NCI-H1105 (cell line): Measurements from ENCODE around the gene BRAT1.
"Not testable (repeated sequence)": the region's sequence is repeated elsewhere in the genome, so short reads cannot be mapped to it uniquely, and the experiment has no call there.

Experiments
- DNase-seq: peaks from one replicate; lab custom pipeline; 2025; lab: John Stamatoyannopoulos, UW

Gene BRAT1

DNA sequence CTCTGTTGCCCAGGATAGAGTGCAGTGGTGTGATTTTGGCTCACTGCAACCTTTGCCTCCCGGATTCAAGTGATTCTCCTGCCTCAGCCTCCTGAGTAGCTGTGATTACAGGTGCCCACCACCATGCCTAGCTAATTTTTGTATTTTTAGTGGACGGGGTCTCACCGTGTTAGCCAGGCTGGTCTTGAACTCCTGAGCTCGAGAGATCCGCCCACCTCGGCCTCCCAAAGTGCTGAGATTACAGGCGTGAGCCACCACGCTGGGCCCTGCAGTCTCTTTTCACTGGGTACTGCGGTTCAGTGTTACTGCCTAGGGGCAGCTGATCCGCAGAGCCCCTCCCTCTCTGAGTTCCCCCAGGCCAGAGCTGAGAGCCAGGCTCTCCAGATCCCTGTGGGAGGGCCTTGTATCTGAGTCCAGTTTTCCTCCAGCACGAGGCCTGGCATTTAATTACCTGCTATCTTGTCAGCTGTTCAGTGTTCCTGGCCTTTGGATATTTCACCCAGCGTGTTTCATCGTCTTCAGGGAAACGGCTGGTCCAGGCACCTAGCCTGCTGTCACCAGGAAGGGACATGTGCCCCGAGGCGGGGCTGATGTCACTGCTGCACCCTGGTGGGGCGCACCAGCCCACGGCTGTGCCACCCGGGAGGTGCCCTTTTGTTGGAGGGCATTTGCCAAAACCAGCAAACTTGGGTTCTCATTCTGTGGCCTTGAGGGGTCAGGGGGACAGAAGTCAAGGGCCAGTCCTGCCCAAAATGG is 19.3 kb downstream of the BRAT1 start:
- not testable (repeated sequence) for DNase-seq

DNA sequence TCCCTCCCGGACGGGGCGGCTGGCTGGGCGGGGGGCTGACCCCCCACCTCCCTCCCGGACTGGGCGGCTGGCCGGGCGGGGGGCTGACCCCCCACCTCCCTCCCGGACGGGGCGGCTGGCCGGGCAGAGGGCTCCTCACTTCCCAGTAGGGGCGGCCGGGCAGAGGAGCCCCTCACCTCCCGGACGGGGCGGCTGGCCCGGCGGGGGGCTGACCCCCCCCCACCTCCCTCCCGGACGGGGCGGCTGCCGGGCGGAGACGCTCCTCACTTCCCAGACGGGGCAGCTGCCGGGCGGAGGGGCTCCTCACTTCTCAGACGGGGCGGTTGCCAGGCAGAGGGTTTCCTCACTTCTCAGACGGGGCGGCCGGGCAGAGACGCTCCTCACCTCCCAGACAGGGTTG is 21.1 kb downstream of the BRAT1 start:
- DNase-seq: not testable (repeated sequence)

DNA sequence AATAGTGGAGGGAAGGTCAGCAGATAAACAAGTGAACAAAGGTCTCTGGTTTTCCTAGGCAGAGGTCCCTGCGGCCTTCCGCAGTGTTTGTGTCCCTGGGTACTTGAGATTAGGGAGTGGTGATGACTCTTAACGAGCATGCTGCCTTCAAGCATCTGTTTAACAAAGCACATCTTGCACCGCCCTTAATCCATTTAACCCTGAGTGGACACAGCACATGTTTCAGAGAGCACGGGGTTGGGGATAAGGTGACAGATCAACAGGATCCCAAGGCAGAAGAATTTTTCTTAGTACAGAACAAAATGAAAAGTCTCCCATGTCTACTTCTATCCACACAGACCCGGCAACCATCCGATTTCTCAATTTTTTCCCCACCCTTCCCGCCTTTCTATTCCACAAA is 21.8 kb downstream of the BRAT1 start:
- DNase-seq: not testable (repeated sequence)

DNA sequence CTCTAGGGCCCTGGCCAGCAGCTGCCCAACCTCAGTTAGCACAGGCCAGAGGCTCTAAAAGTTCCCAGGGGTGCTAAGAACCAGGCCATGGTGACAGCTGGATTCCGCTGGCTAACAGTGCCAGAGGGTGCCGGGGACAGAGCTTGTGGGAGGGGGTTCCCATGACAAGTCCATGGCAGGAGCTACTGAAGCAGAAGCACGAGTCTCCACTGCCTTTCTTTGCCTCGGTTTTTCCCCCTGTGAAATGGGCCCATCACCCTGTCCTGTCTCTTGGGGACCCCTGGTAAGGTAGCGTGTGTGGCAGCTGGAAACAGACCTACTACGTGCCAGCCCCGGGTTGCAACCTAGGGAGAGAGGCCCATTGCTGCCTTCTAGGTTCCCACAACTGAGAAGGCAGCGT is 22.5 kb downstream of the BRAT1 start:
- DNase-seq: not testable (repeated sequence)

DNA sequence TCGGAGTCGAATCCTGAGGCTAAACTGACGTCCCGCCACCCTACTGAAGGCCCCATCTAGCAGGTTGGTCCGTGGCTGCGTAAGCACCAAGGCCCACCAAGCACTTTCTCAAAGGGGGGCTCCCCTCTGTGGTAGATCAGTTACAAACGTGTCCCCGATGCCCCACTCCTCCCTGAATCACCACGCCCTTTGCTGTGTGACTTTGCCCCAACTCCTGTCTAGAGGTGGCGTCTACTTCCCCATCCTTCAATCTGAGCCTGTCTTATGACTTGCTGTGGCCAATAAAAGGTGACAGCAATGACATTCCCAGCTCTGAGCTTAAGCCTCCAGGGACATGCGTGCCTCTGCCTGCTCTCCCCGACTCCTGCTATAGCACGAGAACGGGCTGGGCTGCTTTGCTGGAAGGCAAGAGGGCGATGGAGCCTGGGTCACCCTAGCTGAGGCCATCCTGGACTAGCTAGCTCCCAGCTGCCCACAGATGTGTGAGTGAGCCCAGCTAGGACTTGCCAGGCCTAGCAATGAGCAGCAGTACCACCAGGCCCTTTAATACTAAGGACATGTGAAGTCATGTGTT is 23.0 kb downstream of the BRAT1 start:
- DNase-seq: not testable (repeated sequence)

DNA sequence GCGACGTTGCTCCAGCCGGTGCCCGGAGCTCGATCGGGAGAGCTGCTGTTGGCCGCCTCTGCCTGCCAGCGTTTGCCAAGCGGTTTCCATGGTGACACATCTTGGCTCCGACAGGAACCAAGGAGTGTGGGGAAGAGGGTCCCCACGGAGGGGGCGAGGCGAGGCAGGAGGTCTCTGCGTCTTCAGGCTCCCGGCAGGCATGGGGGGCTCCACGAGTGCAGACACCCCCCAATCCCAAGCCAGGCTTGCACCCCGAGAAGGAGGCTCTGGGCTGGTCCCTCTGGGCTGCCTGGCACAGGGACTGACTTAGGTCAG is 23.6 kb downstream of the BRAT1 start:
- DNase-seq: not testable (repeated sequence)

DNA sequence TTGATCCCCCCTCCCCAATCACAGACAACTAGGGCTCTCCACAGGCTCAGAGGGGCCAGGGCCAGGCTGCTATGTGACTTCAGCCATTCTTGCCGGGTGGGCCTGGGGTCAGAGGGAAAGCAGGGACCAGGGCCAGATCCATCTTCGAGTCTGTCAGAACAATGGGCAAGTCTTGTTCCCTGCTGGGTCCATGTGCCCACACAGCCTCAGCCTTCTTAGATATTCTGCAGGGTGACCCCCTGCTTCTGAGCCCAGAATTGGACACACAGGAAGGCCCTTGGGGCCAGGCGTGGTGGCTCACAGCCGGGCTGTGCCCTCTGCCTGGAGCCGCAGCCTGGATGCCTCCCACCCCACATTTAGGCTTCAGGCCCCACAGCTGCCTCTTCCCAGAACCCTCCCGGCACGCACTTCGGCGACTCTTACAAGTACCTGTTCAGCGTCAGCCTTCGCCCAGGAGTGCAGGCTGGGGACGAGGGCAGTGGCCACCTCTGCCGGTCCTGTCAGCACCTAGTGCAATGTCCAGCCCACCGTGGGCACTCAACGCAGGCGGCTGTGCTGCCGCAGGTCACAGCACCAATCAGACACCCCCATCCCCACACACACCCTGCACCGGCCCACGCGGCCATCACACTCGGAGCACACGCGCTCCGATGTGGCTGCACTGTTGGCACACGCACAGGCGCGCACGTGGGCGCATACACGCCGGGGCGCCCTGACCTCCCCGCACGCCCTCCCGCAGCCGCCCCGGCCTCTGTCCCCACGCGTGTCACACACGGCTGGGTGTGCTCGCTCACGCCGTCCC is 24.1 kb downstream of the BRAT1 start:
- not testable (repeated sequence) for DNase-seq

DNA sequence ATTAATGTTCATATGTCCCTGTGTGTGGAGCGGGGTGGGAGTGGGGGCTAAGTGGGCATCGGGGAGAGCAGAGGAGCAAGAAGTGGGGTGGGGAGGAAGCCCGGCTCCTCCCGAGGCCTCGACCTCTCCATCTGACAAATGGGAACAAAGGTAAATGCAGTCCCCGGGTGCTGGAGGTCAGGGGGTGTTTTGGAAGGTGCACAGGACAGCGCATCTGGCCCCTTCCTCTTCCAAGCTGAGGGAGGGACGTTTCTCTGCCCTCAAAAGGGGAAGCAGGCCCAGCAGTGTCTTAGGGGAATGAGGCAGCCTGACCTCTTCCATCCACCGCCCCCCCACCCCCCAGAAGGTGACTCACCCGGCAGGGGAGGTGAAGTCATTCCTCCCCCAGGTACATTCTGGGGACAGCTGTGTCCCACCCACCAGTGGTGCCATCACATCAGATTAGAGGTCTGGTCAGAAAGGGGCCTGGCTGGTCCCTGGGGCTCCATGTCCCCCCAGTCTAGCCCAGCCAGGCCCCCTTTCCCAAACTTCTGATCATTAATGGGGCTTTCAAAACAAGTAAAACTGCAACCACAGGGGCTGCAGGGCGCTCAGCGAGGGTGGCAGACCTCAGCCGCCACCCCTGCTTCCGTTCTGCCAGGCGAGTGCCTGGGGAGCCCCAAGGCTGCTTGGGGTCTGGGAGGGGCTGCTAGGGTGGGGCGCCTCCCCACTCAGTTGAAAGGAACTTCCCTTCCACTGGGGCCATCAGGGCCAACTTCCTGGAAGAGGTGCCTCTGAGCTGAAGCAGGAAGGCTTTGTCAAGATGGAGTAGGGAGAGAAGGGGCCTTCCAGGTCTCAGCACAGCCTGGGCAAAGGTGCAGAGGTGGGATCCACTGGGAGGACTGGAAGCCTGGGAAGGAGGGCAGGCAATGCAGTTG is 25.0 kb downstream of the BRAT1 start:
- no peak for DNase-seq

DNA sequence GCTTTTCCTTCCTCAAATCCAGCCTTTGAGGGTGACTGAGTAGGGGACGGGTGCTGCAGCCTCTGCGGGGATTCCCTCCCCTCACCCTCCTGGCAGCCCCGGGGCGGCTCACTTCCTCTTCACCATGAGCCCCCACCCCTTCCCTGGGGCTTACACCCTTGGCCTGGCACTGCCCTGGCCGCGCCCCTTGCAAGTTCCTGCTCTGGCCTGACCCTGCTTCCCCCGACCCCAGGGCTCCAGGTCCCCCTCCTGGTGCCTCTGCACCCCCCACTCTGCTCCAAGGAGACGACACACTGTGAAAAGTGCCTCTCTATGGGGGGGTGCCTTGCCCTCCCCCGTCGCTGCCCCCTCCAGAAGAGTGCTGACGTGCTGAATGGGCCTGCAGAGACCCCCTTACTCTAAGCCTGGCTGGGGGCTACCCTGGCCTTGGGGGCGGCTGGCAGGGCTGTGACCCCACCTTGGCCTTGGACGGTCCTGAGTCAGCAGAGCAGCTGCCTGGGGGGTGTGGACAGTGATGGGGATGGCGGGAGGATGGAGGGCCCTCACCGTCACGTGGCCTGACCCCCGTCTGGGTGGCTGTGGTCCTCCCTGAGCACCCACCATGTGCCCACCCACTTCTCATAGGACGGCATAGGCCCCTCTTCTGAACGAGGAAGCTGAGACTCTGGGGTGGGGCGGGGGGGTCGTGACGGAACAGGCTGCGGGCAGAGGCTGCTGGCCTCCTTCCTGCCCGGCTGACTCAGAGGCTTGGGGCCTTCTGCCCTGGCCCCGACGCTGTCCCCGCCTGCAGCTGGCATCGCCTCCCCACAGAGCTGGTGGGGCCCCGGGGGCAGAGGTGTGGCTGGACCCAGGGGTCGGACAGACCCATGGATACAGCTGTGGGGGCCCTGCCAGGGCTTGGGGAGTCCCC is 25.9 kb downstream of the BRAT1 start:
- no peak for DNase-seq

DNA sequence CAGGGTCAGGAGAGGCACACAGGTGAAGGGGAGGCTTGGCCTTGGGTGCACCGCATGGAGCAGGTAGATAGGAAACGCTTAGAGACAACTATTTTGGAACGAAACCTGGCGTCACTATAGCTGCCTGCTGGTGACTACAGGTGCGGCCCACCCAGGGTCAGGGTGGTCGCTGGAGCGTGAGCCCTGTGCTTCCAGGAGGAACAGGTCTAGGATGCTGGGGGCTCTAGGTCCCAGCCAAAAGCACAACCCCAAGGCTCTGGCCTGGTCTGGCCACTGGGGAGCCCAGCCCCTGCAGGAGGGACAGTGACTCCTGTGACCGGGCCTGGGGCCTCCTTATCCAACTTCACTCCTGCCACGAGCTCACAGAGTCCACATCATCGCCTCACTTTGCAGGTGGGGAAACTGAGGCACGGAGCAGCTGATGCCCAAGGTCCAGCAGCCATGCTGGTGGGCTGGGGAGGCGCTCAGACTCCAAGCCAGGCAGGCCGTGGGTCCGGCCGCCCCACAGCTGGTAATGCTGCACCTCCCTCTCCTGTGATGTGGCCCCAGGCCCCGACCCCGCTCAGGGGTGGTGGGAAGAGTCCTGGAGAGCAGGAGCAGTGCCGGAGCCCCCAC is 26.7 kb downstream of the BRAT1 start:
- no peak for DNase-seq

DNA sequence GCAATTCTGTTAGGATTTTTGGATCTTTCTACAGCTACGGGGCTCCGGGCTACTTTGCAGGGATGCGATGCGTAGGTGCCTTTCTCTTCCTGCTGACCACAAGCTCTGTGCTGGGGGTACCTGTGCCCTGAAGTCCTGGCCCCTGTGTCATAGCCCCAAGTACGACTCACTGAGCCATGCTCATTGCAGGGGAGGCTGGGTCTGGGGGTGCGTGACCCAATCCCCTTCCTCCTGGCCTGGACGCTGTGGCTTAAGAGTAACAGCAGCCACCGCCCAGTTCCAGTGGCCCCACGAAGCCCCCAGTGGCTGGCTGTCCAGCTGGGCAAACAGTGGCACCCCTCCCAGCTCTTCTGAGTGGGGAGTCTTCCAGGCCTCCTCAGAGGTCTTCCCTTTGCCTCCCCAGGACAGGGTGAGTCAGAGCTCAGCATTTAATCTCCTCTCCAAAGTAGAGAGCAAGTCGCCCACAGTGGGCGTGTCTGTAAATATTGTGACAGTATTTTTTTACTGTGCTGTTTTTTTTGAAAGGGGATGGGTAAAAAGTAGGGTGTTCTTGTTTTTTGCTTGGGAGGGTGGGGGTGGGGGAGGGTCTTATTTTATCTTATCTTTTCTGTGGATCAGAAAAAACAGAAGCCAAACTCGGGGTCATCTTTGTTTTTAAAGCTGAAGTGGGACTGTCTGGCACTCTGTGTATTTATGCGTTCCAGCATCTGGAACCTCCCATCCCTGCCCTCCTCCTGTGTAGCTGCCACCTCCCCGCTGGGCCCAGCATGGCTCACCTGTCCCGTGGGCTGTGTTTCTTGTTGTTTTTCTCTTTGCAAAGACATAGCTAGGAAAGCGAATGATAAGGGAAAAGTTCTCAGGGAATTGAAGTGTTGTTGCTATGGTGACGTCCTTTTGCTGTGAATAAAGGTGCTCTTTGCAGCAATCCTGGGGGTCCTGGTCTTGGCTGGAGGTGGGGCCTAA is 27.5 kb downstream of the BRAT1 start:
- DNase-seq: no peak

DNA sequence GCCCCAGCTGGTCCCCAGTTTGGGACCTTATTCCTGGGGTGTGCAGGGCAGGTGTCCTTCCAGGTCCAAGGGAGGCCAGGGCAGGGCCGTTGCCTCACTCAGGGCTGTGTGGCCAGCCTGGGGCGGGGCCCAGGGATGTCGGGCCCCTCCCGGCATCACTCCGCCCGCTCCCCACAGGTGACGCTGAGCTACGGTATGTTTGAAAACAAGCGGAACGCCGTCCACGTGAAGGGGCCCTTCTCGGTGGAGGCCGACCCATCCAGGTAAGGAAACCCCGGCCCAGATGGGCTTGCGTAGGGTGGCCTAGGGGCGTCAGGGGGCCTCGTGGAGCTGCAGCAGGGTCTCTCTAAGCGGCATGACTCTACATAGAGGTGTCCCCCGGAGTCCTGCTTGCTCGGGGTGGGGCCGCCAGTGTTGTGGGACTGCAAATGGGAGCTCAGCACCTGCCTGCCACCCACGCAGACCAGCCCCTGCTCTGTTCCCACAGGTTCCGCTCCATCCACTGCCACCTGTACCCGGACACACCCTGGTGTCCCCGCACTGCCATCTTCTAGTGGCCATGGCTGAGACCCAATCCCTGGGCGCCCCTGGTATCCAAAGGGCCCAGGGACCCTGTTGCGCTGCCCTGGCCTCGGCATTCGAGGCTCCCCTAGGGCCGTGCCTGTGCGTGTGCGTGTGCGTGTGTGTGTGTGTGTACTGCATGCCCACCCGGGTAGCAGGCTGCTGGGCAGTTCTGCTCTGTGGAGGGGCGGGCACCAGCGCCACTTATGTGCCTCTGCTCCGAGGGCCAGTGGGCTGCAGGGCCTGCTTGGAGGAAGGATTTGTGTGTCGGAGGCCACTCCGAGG is 28.4 kb downstream of the BRAT1 start:
- no peak for DNase-seq

DNA sequence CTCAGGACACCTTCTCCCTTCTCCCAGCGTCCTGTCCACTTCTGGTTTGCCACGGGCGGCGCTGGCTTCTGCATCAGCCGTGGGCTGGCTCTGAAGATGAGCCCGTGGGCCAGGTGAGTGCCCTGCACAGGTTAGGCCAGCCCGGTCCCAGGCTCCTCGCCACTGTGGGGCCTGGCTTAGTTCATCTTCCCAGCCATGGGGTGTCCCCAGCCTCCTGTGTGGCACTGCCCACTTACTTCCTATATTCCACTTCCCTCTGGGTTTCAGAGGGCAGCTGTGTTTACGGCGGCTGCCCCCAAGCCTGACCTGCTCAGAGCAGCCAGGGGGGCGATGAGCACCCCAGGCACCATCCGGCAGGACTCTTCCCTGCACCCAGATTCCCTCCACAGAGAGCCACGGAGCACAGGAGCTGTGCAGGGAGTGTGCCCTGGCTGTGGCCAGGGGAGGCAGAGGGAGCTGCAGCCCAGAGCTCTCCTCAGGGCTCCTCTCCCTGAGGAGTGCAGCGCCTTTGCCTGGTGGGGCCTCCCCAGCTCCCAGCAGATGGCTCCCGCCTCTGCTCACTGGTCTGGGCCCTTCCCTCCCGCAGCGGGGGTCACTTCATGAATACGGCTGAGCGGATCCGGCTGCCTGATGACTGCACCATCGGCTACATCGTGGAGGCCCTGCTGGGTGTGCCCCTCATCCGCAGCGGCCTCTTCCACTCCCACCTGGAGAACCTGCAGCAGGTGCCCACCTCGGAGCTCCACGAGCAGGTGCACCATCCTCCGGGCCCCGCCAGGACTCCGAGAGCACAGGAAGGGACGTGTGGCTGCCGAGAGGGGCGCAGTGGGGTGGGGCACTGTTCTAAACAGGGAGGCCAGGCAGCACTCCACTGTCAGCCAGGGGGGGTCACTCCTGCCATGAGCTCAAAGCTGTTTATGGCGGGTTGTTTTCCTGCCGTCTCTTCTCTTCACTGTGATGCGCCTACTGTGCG is 29.4 kb downstream of the BRAT1 start:
- peak; percentile 26 for DNase-seq

DNA sequence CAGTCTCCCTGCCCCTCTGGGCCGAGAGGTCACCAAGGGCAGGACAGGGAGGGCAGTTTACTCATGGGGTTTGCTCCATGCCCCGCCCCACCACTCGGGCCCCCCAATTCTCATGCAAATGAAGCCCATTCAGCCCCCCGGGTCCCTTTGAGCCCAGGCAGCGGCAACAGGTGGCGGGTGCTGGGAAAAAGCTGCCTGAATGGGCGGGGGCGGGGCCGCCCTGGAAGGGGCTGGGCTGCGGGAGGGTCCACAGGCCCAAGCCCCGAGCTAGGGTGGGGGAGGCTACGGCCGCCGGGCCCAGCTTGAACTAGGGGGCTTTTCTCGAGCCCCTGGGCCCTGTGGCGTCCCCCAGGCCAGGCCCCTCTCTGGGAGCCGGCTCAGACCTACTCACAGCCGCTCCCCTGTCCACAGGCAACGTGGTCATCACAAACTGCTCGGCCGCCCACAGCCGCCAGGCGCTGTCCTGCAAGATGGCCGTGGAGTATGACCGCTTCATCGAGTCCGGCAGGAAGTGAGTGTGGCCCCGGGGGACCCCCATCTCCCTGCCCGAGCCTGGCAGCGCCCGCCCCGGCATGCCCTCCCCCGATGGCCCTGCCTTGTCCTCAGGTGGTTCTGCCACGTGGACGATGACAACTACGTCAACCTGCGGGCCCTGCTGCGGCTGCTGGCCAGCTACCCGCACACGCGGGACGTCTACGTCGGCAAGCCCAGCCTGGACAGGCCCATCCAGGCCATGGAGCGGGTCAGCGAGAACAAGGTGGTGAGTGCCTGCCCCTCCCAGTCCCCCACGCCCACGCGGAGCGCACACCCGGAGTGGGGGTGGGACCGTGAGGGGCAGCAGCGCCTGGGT is 30.3 kb downstream of the BRAT1 start:
- no peak for DNase-seq

DNA sequence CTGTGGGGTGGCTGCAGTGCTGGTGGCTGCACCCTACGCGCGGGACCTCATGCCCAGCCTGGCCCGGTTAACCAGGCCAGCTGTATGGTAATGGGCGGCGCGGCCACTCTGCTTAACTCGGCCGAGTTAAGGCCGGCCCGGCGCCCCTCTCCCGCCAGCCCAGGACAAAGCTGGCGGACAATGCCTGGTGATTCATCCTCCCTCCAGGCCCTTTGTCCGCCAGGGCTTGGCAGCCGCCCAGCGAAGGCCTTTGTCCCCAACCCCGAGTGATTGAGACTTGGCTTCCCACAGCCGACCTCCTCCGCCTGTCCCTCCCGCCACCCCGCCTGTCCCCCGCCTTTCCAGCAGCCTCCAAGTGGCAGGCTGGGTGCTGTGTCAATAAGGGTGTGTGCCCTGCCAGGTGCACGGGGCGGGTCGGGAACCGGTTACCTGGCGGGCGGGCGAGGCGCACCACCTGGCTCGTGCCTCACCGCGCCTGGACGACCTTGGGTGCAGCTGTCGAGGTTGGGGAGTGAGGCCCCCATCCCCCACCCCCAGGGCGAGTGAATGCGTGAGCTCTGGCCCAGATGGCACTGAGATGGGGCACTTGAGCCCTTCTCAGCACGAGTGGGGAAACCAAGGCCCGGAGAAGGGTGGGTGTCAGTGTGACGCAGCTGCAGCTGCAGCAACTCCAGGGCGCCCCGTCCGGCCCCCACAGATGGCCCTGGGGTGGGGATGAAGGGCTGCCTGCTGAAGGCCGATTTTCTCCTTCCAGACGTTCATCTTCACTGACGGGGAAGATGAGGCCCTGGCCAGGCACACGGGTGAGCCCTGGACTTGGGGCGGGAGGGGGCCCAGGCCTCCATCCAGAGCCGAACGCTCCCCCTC is 31.1 kb downstream of the BRAT1 start:
- DNase-seq: peak; percentile 98
